A549 (cell line): Measurements from ENCODE around the gene FAM107B. TPM values are rescaled to one million over a fixed set of nuclear protein-coding genes. Genes with fewer than 3 reads are reported as not detected.

Experiments used
- ATAC-seq, 2 experiments: fragments of 200-7000 bp in 1 of 2; fragments of >200 bp in 1 of 2; cut with Nextera tagmentation in 1 of 2; cut with Tn5 transposase in 1 of 2; 3 replicates each; pipeline versions ENCODE4 v1.8.0 to v1.9.1; 2018 to 2020; ENCODE audit warnings: mild to moderate bottlenecking in 1 of 2, moderate library complexity in 1 of 2
- CTCF ChIA-PET: fragments of 300-600 bp; sonication (Branson Sonifier 250); formaldehyde crosslinking; extraction: SDS; loops from one replicate; lab custom pipeline; 2021; ENCODE audit warnings: antibody characterized with exemption, inconsistent platforms; lab: Yijun Ruan, JAX
- POLR2A ChIA-PET: fragments of 350-600 bp; formaldehyde crosslinking; extraction: SDS; loops from one replicate; lab custom pipeline; 2021; ENCODE audit warnings: antibody characterized with exemption, inconsistent platforms; lab: Yijun Ruan, JAX
- DNase-seq, 2 experiments: peaks; one replicate each; pipeline versions ENCODE4 v3.0.0 to v3.0.0-alpha.2; 2011 to 2016; ENCODE audit warnings: low read depth in 1 of 2, low spot score in 1 of 2
- FAIRE-seq: peaks from 2 replicates; lab custom pipeline; 2011; peaks lifted over from hg19 to GRCh38; lab: Jason Lieb, UNC
- H3K27ac ChIP-seq, 2 experiments: fragments of >200 bp; sonication (Bioruptor Twin); formaldehyde crosslinking; 3 replicates each; pipeline ENCODE4 v1.5.1; 2016 to 2017
- H3K4me1 ChIP-seq: fragments of >200 bp; sonication (Bioruptor Twin); formaldehyde crosslinking; 3 replicates; pipeline ENCODE4 v1.6.1; 2016
- H3K4me2 ChIP-seq: fragments of >200 bp; sonication (Bioruptor Twin); formaldehyde crosslinking; 3 replicates; pipeline ENCODE4 v1.6.1; 2016
- H3K4me3 ChIP-seq: fragments of >200 bp; sonication (Bioruptor Twin); formaldehyde crosslinking; 3 replicates; pipeline ENCODE4 v1.5.1; 2016
- H3K9me3 ChIP-seq: fragments of >200 bp; sonication (Bioruptor Twin); formaldehyde crosslinking; 3 replicates; pipeline ENCODE4 v1.6.1; 2016
- BCL3 ChIP-seq: fragments of >200 bp; sonication (Bioruptor Twin); formaldehyde crosslinking; IDR thresholded peaks from 3 replicates; pipeline ENCODE4 v1.6.1; 2016
- EP300 ChIP-seq, 2 experiments: fragments of >200 bp; sonication (Bioruptor Twin); formaldehyde crosslinking; IDR thresholded peaks; 2 replicates in 1 of 2; 3 replicates in 1 of 2; pipeline ENCODE4 v1.6.1; 2016 to 2017
- ESRRA ChIP-seq: fragments of 150-350 bp; IDR thresholded peaks from 2 replicates; pipeline ENCODE4 v1.6.1; 2014; ENCODE audit warnings: mild to moderate bottlenecking, low read length, borderline replicate concordance
- HDAC2 ChIP-seq: fragments of 200-600 bp; sonication (generic); IDR thresholded peaks from 2 replicates; pipeline ENCODE4 v1.6.1; 2016
- HMGXB4 ChIP-seq: fragments of 250-450 bp; sonication (Bioruptor Pico); IDR thresholded peaks from 2 replicates; pipeline ENCODE4 v1.5.0; 2021; ENCODE audit warnings: mild to moderate bottlenecking, moderate library complexity, borderline replicate concordance
- HOXA7 ChIP-seq: fragments of 250-450 bp; sonication (Bioruptor Pico); IDR thresholded peaks from 2 replicates; pipeline ENCODE4 v1.5.0; 2020; ENCODE audit warnings: mild to moderate bottlenecking, moderate library complexity
- JUN ChIP-seq, 2 experiments: fragments of >200 bp; sonication (Bioruptor Twin); formaldehyde crosslinking; IDR thresholded peaks; 2 replicates in 1 of 2; 3 replicates in 1 of 2; pipeline ENCODE4 v1.6.1; 2016 to 2017
- KDM1A ChIP-seq: fragments of 200-600 bp; sonication (generic); IDR thresholded peaks from 2 replicates; pipeline ENCODE4 v1.6.1; 2016; ENCODE audit warnings: low read depth, mild to moderate bottlenecking
- MAZ ChIP-seq: fragments of 150-350 bp; IDR thresholded peaks from 2 replicates; pipeline ENCODE4 v1.6.1; 2014; ENCODE audit warnings: antibody characterized with exemption, low read depth, low read length, borderline replicate concordance
- NR3C1 ChIP-seq: fragments of >200 bp; sonication (Bioruptor Twin); formaldehyde crosslinking; IDR thresholded peaks from 3 replicates; pipeline ENCODE4 v1.6.1; 2017
- RARB ChIP-seq: fragments of 250-450 bp; sonication (Bioruptor Pico); IDR thresholded peaks from 2 replicates; pipeline ENCODE4 v1.8.0; 2021; ENCODE audit warnings: mild to moderate bottlenecking, moderate library complexity
- RCOR1 ChIP-seq: fragments of 150-350 bp; IDR thresholded peaks from 2 replicates; pipeline ENCODE4 v1.6.1; 2014; ENCODE audit warnings: antibody characterized with exemption, low read length, low read depth
- REST ChIP-seq: fragments of 200-600 bp; sonication (generic); IDR thresholded peaks from 2 replicates; pipeline ENCODE4 v1.6.1; 2016; ENCODE audit warnings: antibody characterized with exemption, mild to moderate bottlenecking, moderate library complexity
- RFX5 ChIP-seq: fragments of 450-650 bp; IDR thresholded peaks from 2 replicates; pipeline ENCODE4 v1.7.1; 2014; ENCODE audit warnings: antibody characterized with exemption, mild to moderate bottlenecking, moderate library complexity
- TP53 ChIP-seq: fragments of 250-450 bp; sonication (Bioruptor Pico); IDR thresholded peaks from 2 replicates; pipeline ENCODE4 v1.5.0; 2021; ENCODE audit warnings: mild to moderate bottlenecking, moderate library complexity
- WGBS: methylation state at CpG from one replicate; pipeline ENCODE4 v1.1.6; 2017; ENCODE audit errors: missing lambda C conversion rate; 5-methylcytosine and 5-hydroxymethylcytosine counted together
- polyA plus RNA-seq, 4 experiments: library from polyadenylated mRNA; depleted of rRNA in 3 of 4; stranded (reverse); fragments of >200 nt; fragmentation: RNase III in 1 of 4; extraction: RNeasy Plus Mini Kit Qiagen cat#74134 plus additional on column Dnase treatment in 1 of 4; gene quantifications; 2 replicates in 3 of 4; 3 replicates in 1 of 4; pipeline ENCODE4 v1.2.3, GENCODE V29; 2011 to 2017
- small RNA-seq, 6 experiments: library from RNA; depleted of rRNA; stranded (forward); fragments of <200 nt; gene quantifications; one replicate each; pipeline ENCODE3, GENCODE V24; 2012

The FAM107B gene
- polyA plus RNA-seq, 2 of the 4 experiments (the other 2 are of a cell fraction) = 99.9 to 173 TPM

GRCh38 chr10:14474656-14475055 is 300.0 kb downstream of the FAM107B start:
- WGBS = 51% methylated on average over 3 of the region's 3 CpGs
- no peaks in the 10 kb centered on the region; the same call in 2 of the 3 replicates for H3K4me1 ChIP-seq
- H3K27ac ChIP-seq = no peak overlapping the region
- no peaks in the 10 kb centered on the region for H3K9me3 ChIP-seq
- DNase-seq (no peak), FAIRE-seq (no peak), ATAC-seq (no peak)
- no peak overlapping the region for H3K4me3 ChIP-seq
- no peak overlapping the region for H3K4me2 ChIP-seq
- ChIA-PET POLR2A (no interaction called here), CTCF (no interaction called here)
- no peak for TF ChIP-seq BCL3
- TF ChIP-seq HDAC2 = no peak
- TF ChIP-seq HOXA7 (CRISPR knock-in tag) = no peak
- no peak for TF ChIP-seq RFX5
- no peak for TF ChIP-seq ESRRA
- no peak for TF ChIP-seq EP300 (IDR thresholded peaks at IDR 0.05)
- TF ChIP-seq RCOR1 = no peak
- no peak for TF ChIP-seq NR3C1
- no peak for TF ChIP-seq JUN (IDR thresholded peaks at IDR 0.05)
- TF ChIP-seq KDM1A = no peak
- TF ChIP-seq TP53 (CRISPR knock-in tag) = no peak

DNA sequence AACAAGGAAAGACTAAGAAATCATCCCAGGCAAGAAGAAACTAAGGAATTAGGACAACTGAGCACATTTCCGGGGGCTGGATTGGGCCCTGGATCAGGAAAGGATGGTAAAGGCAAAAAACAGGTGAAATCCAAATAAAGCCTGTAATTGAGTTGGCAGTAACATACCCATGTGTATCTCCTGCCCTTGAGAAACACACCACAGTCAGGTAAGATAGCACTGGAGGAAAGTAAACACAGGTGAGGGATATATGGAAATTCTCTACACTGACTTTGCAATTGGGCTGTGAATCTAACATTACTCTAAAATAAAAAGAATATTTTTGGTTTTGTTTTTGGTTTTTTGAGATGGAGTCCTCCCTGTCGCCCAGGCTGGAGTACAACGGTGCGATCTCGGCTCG is 303.8 kb downstream of the FAM107B start:
- Histone ChIP-seq H3K4me2 (no peak overlapping the region), H3K4me1 (no peaks in the 10 kb centered on the region), H3K9me3 (no peaks in the 10 kb centered on the region), H3K4me3 (no peak overlapping the region), H3K27ac (no peak overlapping the region)
- no peak for DNase-seq
- no peak for ATAC-seq
- WGBS = 79% methylated on average over 6 of the region's 6 CpGs
- ChIA-PET CTCF (interaction anchor here (0.6 kb wide), 1 partner anchor 857 kb away, joined by 3 read pairs; no protein-coding TSS in a partner anchor), POLR2A (no interaction called here)
- no peak for FAIRE-seq
- TF ChIP-seq RARB (CRISPR knock-in tag) (no peak), MAZ (no peak), REST (no peak)

- no peak overlapping the region for H3K27ac ChIP-seq
- CTCF ChIA-PET = interaction anchor here (1.0 kb wide), 1 partner anchor 13 kb away, joined by 6 read pairs; no protein-coding TSS in a partner anchor
- no peak overlapping the region for H3K4me2 ChIP-seq
- peaks cover 11% of the 10 kb centered on the region for H3K9me3 ChIP-seq
- H3K4me1 ChIP-seq = no peaks in the 10 kb centered on the region
- no peak for TF ChIP-seq HMGXB4
- POLR2A ChIA-PET = no interaction called here
- DNase-seq (no peak), FAIRE-seq (no peak), ATAC-seq (no peak)
- no peak overlapping the region for H3K4me3 ChIP-seq
- WGBS = 29% methylated on average over 3 of the region's 3 CpGs
Observed at GRCh38 chr10:14468726-14469125, 306.0 kb downstream of the FAM107B start.

Small RNA genes within 50 kb of the gene (small RNA-seq; reads per million reads assigned to genes)
- gene RNA5SP302 = 0 to 1.0 (median 0) reads per million in 6 experiments

Other genes with a start within 250 kb of the FAM107B start
- gene CDNF, start 63.1 kb upstream of the FAM107B start, polyA plus RNA-seq (2011; rRNA removed) = 1.8 and 2.0 TPM in 2 replicates
- gene CDNF, start 63.1 kb upstream of the FAM107B start, polyA plus RNA-seq (2017; fragmentation: RNase III; extraction: RNeasy Plus Mini Kit Qiagen cat#74134 plus additional on column Dnase treatment) = 0.89 to 2.1 TPM (median 1.6 TPM) in 3 replicates
- gene HSPA14, start 63.4 kb upstream of the FAM107B start, polyA plus RNA-seq (2011; rRNA removed) = 31.7 and 45.7 TPM in 2 replicates
- 33.3 to 35.7 TPM (median 34.2 TPM) in 3 replicates for gene HSPA14, start 63.4 kb upstream of the FAM107B start, polyA plus RNA-seq (2017; fragmentation: RNase III; extraction: RNeasy Plus Mini Kit Qiagen cat#74134 plus additional on column Dnase treatment)
- 10.9 and 11.2 TPM in 2 replicates for gene MSANTD7, start 63.4 kb upstream of the FAM107B start, polyA plus RNA-seq (2011; rRNA removed)
- gene MSANTD7, start 63.4 kb upstream of the FAM107B start, polyA plus RNA-seq (2017; fragmentation: RNase III; extraction: RNeasy Plus Mini Kit Qiagen cat#74134 plus additional on column Dnase treatment) = 10.9 to 12.1 TPM (median 11.2 TPM) in 3 replicates
- 21.3 and 23.2 TPM in 2 replicates for gene SUV39H2, start 104.0 kb upstream of the FAM107B start, polyA plus RNA-seq (2011; rRNA removed)
- 22.6 to 24.0 TPM (median 22.9 TPM) in 3 replicates for gene SUV39H2, start 104.0 kb upstream of the FAM107B start, polyA plus RNA-seq (2017; fragmentation: RNase III; extraction: RNeasy Plus Mini Kit Qiagen cat#74134 plus additional on column Dnase treatment)
- 8.3 and 8.6 TPM in 2 replicates for gene DCLRE1C, start 179.2 kb upstream of the FAM107B start, polyA plus RNA-seq (2011; rRNA removed)
- gene DCLRE1C, start 179.2 kb upstream of the FAM107B start, polyA plus RNA-seq (2017; fragmentation: RNase III; extraction: RNeasy Plus Mini Kit Qiagen cat#74134 plus additional on column Dnase treatment) = 4.6 to 5.9 TPM (median 5.0 TPM) in 3 replicates
- gene MEIG1, start 184.5 kb upstream of the FAM107B start, polyA plus RNA-seq (2011; rRNA removed) = 0.79 and 1.1 TPM in 2 replicates
- gene MEIG1, start 184.5 kb upstream of the FAM107B start, polyA plus RNA-seq (2017; fragmentation: RNase III; extraction: RNeasy Plus Mini Kit Qiagen cat#74134 plus additional on column Dnase treatment) = 0.41 to 1.9 TPM (median 0.66 TPM) in 3 replicates